ENCODE measurements around the gene ZNF35.

ZNF35 gene

DNA sequence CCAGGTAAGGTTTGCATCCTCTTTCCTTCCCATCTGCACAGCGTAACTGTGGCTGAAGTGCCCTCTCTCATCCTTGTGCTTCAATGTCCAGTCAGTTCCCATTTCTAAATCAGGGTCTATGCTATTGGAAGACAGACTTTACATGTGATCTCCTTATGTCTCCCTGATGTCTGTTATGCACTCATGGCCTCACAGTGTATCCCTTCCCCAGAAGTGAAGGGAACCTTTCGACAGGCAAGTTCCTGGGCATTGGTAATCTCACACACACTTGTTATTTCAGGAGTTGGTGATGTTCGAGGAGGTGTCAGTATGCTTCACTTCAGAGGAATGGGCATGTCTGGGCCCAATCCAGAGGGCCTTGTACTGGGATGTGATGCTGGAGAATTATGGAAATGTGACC lies 16.3 kb upstream of the ZNF35 start:
- TF ChIP-seq ZC3H10 (CRISPR knock-in tag; IDR thresholded peaks at IDR 0.05), result no peak
- TF ChIP-seq RARB (CRISPR knock-in tag; IDR thresholded peaks at IDR 0.05), result no peak
- TF ChIP-seq ZNF70 (CRISPR knock-in tag; IDR thresholded peaks at IDR 0.05), result no peak
- TF ChIP-seq, protein P1, sequence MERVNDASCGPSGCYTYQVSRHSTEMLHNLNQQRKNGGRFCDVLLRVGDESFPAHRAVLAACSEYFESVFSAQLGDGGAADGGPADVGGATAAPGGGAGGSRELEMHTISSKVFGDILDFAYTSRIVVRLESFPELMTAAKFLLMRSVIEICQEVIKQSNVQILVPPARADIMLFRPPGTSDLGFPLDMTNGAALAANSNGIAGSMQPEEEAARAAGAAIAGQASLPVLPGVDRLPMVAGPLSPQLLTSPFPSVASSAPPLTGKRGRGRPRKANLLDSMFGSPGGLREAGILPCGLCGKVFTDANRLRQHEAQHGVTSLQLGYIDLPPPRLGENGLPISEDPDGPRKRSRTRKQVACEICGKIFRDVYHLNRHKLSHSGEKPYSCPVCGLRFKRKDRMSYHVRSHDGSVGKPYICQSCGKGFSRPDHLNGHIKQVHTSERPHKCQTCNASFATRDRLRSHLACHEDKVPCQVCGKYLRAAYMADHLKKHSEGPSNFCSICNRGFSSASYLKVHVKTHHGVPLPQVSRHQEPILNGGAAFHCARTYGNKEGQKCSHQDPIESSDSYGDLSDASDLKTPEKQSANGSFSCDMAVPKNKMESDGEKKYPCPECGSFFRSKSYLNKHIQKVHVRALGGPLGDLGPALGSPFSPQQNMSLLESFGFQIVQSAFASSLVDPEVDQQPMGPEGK (CRISPR knock-in tag; IDR thresholded peaks at IDR 0.05; ENCODE audit: borderline replicate concordance), result no peak
- no peak for ATAC-seq

DNA sequence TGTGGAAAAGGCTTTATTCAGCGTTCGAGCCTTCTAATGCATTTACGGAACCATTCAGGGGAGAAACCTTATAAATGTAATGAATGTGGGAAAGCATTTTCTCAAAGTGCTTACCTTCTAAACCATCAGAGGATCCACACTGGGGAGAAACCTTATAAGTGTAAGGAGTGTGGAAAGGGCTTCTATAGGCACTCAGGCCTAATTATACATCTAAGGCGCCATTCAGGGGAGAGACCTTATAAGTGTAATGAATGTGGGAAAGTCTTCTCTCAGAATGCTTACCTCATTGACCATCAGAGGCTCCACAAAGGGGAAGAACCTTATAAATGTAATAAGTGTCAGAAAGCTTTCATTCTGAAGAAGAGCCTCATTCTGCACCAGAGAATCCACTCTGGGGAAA lies 6.2 kb upstream of the ZNF35 start:
- ATAC-seq, result no peak
- TF ChIP-seq, protein P1 (CRISPR knock-in tag; IDR thresholded peaks at IDR 0.05; ENCODE audit: borderline replicate concordance), result no peak
- no peak for TF ChIP-seq ARNTL (CRISPR knock-in tag; IDR thresholded peaks at IDR 0.05; ENCODE audit: borderline replicate concordance, low read depth)
- TF ChIP-seq, protein P2, sequence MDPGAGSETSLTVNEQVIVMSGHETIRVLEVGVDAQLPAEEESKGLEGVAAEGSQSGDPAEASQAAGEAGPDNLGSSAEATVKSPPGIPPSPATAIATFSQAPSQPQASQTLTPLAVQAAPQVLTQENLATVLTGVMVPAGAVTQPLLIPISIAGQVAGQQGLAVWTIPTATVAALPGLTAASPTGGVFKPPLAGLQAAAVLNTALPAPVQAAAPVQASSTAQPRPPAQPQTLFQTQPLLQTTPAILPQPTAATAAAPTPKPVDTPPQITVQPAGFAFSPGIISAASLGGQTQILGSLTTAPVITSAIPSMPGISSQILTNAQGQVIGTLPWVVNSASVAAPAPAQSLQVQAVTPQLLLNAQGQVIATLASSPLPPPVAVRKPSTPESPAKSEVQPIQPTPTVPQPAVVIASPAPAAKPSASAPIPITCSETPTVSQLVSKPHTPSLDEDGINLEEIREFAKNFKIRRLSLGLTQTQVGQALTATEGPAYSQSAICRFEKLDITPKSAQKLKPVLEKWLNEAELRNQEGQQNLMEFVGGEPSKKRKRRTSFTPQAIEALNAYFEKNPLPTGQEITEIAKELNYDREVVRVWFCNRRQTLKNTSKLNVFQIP (CRISPR knock-in tag; IDR thresholded peaks at IDR 0.05; ENCODE audit: borderline replicate concordance, low read depth), result no peak
- no peak for TF ChIP-seq ZFP30 (CRISPR knock-in tag; IDR thresholded peaks at IDR 0.05)
- no peak for TF ChIP-seq GLIS3 (CRISPR knock-in tag; IDR thresholded peaks at IDR 0.05)
- no peak for TF ChIP-seq CSDC2 (CRISPR knock-in tag; IDR thresholded peaks at IDR 0.05)
- no peak for TF ChIP-seq BACH2 (CRISPR knock-in tag; IDR thresholded peaks at IDR 0.05; ENCODE audit: borderline replicate concordance)
- no peak for TF ChIP-seq ZNF8 (CRISPR knock-in tag; IDR thresholded peaks at IDR 0.05)
- TF ChIP-seq PPARA (CRISPR knock-in tag; IDR thresholded peaks at IDR 0.05; ENCODE audit: borderline replicate concordance), result no peak
- TF ChIP-seq TOX (CRISPR knock-in tag; IDR thresholded peaks at IDR 0.05; ENCODE audit: borderline replicate concordance), result no peak
- TF ChIP-seq, protein P3, sequence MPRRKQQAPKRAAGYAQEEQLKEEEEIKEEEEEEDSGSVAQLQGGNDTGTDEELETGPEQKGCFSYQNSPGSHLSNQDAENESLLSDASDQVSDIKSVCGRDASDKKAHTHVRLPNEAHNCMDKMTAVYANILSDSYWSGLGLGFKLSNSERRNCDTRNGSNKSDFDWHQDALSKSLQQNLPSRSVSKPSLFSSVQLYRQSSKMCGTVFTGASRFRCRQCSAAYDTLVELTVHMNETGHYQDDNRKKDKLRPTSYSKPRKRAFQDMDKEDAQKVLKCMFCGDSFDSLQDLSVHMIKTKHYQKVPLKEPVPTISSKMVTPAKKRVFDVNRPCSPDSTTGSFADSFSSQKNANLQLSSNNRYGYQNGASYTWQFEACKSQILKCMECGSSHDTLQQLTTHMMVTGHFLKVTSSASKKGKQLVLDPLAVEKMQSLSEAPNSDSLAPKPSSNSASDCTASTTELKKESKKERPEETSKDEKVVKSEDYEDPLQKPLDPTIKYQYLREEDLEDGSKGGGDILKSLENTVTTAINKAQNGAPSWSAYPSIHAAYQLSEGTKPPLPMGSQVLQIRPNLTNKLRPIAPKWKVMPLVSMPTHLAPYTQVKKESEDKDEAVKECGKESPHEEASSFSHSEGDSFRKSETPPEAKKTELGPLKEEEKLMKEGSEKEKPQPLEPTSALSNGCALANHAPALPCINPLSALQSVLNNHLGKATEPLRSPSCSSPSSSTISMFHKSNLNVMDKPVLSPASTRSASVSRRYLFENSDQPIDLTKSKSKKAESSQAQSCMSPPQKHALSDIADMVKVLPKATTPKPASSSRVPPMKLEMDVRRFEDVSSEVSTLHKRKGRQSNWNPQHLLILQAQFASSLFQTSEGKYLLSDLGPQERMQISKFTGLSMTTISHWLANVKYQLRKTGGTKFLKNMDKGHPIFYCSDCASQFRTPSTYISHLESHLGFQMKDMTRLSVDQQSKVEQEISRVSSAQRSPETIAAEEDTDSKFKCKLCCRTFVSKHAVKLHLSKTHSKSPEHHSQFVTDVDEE (CRISPR knock-in tag; IDR thresholded peaks at IDR 0.05), result no peak

- TF ChIP-seq, protein P2 (CRISPR knock-in tag; IDR thresholded peaks at IDR 0.05; ENCODE audit: borderline replicate concordance, low read depth), result no peak
- no peak for TF ChIP-seq PPARA (CRISPR knock-in tag; IDR thresholded peaks at IDR 0.05; ENCODE audit: borderline replicate concordance)
- no peak for TF ChIP-seq ZFP3 (CRISPR knock-in tag; IDR thresholded peaks at IDR 0.05)
- no peak for TF ChIP-seq RARB (CRISPR knock-in tag; IDR thresholded peaks at IDR 0.05)
- TF ChIP-seq ISL1 (CRISPR knock-in tag; IDR thresholded peaks at IDR 0.05), result no peak
- TF ChIP-seq TCF4 (CRISPR knock-in tag; IDR thresholded peaks at IDR 0.05; ENCODE audit: borderline replicate concordance), result no peak
- TF ChIP-seq, protein P3 (CRISPR knock-in tag; IDR thresholded peaks at IDR 0.05), result no peak
- TF ChIP-seq ARNTL (CRISPR knock-in tag; IDR thresholded peaks at IDR 0.05; ENCODE audit: borderline replicate concordance, low read depth), result no peak
- no peak for TF ChIP-seq ZNF70 (CRISPR knock-in tag; IDR thresholded peaks at IDR 0.05)
- no peak for TF ChIP-seq BACH2 (CRISPR knock-in tag; IDR thresholded peaks at IDR 0.05; ENCODE audit: borderline replicate concordance)
- TF ChIP-seq, protein P4, sequence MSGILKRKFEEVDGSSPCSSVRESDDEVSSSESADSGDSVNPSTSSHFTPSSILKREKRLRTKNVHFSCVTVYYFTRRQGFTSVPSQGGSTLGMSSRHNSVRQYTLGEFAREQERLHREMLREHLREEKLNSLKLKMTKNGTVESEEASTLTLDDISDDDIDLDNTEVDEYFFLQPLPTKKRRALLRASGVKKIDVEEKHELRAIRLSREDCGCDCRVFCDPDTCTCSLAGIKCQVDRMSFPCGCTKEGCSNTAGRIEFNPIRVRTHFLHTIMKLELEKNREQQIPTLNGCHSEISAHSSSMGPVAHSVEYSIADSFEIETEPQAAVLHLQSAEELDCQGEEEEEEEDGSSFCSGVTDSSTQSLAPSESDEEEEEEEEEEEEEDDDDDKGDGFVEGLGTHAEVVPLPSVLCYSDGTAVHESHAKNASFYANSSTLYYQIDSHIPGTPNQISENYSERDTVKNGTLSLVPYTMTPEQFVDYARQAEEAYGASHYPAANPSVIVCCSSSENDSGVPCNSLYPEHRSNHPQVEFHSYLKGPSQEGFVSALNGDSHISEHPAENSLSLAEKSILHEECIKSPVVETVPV (CRISPR knock-in tag; IDR thresholded peaks at IDR 0.05), result no peak
- TF ChIP-seq, protein P1 (CRISPR knock-in tag; IDR thresholded peaks at IDR 0.05; ENCODE audit: borderline replicate concordance), result no peak
- no peak for TF ChIP-seq TOX (CRISPR knock-in tag; IDR thresholded peaks at IDR 0.05; ENCODE audit: borderline replicate concordance)
- no peak for TF ChIP-seq ZC3H10 (CRISPR knock-in tag; IDR thresholded peaks at IDR 0.05)
- no peak for TF ChIP-seq SNAI2 (CRISPR knock-in tag; IDR thresholded peaks at IDR 0.05)
- ATAC-seq, result no peak
Observed at GRCh38 chr3:44643024-44643423, 5.5 kb upstream of the ZNF35 start.
